Psoas muscle (tissue), 8 donors: Measurements from ENCODE around the gene ITSN1. TPM values are rescaled to one million over a fixed set of nuclear protein-coding genes. Genes with fewer than 3 reads are reported as not detected.

Source experiments
- ATAC-seq, 4 donors: fragments of 200-7000 bp; cut with Tn5 transposase; one replicate each; pipeline ENCODE4 v1.9.1; 2020; ENCODE audit warnings: moderate library complexity in 3 of 4, mild to moderate bottlenecking in 2 of 4
- DNase-seq, 2 donors: peaks; one replicate each; pipeline ENCODE4 v3.0.0-alpha.2; 2020
- H3K27ac ChIP-seq: fragments of 200-600 bp; one replicate; pipeline ENCODE4 v1.8.0; 2022
- H3K27me3 ChIP-seq, 3 donors: fragments of 200-600 bp in 1 of 3; one replicate each; pipeline versions ENCODE4 v1.6.1 to v1.8.0; 2013 to 2022; ENCODE audit warnings: low read length in 2 of 3, mild to moderate bottlenecking in 2 of 3, moderate library complexity in 1 of 3; ENCODE audit not compliant: insufficient read depth in 3 of 3
- H3K36me3 ChIP-seq, 2 donors: fragments of 200-600 bp in 1 of 2; one replicate each; pipeline versions ENCODE4 v1.6.1 to v1.8.0; 2013 to 2022; ENCODE audit warnings: low read depth in 1 of 2, mild to moderate bottlenecking in 1 of 2, moderate library complexity in 1 of 2; ENCODE audit not compliant: insufficient read depth in 1 of 2
- H3K4me1 ChIP-seq: fragments of 200-600 bp; one replicate; pipeline ENCODE4 v1.8.0; 2022
- H3K4me3 ChIP-seq: fragments of 200-600 bp; one replicate; pipeline ENCODE4 v1.8.0; 2022; ENCODE audit warnings: mild to moderate bottlenecking
- H3K9me3 ChIP-seq: fragments of 200-600 bp; one replicate; pipeline ENCODE4 v1.8.0; 2022
- WGBS, 3 donors: extraction: QIAGEN DNeasy Blood & Tissue Kit; methylation state at CpG; one replicate each; pipeline versions ENCODE4 v1.1.6 to v1.1.7; 2013; 5-methylcytosine and 5-hydroxymethylcytosine counted together
- intact Hi-C, 2 donors: fragments of 100-400 bp; cut with DNase I; formaldehyde crosslinking; loops; one replicate each; pipeline versions ENCODE4 v1.11.0 to v1.14.2; 2022
- polyA plus RNA-seq, 3 donors: library from polyadenylated mRNA; stranded (reverse); fragments of 200-250 nt; gene quantifications; one replicate each; pipeline ENCODE4 v1.2.3, GENCODE V29; 2013
- total RNA-seq, 4 donors: library from RNA; stranded (reverse); fragmentation: NEBNext Ultra II Directional in 2 of 4; extraction: Animal tissue kit (Norgen Biotek cat#: 25700) in 2 of 4; gene quantifications; one replicate each; pipeline versions ENCODE4 v1.2.1 to v1.2.4, GENCODE V29; 2021 to 2023
- TF ChIP-seq, protein P1 (sequence below): fragments of 200-600 bp; IDR thresholded peaks from one replicate; pipeline ENCODE4 v1.8.0; 2022; ENCODE audit warnings: antibody characterized with exemption
- donor health status: healthy with polysubstance abuse.
- donor health status: DM: no; HTN: no; CAD: no; lungs with moderate emphysema.
- donor health status: Bipolar disorder and iron deficiency.
- donor health status: healthy.
- donor health status: DM: yes; HTN: yes; CAD: no.
- donor health status: DM: no; HTN: no; CAD: no.
- donor health status: DM: no; HTN: no; CAD: no.
- donor health status: DM: yes; HTN: yes; CAD: no.

The ITSN1 gene
- total and polyA plus RNA-seq, 7 donors = 9.3 to 43.8 (median 22.4) TPM

DNA sequence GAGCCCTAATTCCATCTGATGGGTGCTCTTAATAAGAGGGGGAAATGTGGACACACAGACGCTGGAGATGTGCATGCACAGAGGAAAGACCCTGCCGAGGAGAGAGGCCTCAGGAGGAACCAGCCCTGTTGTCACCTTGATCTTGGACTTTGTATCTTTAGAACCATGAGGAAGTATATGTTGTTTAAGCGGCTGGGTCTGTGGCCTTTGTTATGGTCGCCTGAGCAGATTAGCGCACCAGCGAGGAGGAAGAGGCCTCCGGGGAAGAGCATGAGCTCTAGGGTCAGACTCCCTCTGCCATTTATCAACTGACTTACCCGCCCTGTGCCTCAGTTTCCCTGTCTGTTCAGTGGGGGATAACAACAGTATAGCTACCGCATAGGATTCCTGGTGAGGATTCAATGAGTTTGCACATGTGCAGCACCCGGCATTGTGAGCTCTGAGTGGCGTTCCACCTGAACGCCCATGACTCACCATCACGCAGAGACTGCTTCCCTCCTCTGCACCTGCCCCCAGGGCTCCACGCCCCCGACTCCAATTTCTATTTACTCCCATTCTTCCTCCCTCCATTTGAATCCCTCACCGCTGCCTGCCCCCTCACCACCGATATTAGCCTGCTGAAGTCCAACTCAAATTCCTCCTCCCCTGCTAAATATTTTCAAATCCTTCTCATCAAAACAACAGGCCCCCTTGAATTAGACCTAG, 206.1 kb downstream of the ITSN1 start:
- no peaks in the 10 kb centered on the region for H3K9me3 ChIP-seq

DNA sequence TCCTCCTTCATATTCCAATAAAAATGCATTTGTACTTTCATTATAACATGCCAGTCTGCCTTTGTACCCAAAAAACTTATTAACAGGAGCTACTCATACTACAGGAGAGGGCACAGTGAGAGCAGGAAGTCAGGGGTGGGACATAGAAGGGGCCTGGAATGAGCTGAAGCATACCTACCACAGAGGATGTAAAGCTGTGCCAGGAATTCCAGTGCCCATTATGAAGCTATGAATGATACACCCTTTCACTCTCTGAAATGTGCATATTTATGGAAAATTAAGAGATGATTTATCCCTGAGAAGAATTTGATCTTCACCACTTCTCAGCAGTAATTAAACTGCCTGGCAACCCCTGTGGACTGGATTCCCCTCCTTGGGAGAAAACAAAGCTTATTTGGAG, 207.5 kb downstream of the ITSN1 start:
- TF ChIP-seq, protein P1, sequence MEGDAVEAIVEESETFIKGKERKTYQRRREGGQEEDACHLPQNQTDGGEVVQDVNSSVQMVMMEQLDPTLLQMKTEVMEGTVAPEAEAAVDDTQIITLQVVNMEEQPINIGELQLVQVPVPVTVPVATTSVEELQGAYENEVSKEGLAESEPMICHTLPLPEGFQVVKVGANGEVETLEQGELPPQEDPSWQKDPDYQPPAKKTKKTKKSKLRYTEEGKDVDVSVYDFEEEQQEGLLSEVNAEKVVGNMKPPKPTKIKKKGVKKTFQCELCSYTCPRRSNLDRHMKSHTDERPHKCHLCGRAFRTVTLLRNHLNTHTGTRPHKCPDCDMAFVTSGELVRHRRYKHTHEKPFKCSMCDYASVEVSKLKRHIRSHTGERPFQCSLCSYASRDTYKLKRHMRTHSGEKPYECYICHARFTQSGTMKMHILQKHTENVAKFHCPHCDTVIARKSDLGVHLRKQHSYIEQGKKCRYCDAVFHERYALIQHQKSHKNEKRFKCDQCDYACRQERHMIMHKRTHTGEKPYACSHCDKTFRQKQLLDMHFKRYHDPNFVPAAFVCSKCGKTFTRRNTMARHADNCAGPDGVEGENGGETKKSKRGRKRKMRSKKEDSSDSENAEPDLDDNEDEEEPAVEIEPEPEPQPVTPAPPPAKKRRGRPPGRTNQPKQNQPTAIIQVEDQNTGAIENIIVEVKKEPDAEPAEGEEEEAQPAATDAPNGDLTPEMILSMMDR = no peak
- ATAC-seq = no peak
- no peak overlapping the region for H3K27ac ChIP-seq
- no peak overlapping the region for H3K4me3 ChIP-seq
- no peak for DNase-seq
- intact Hi-C loops = no loop called here
- H3K4me1 ChIP-seq = peaks cover 7% of the 10 kb centered on the region
- no peaks in the 10 kb centered on the region for H3K36me3 ChIP-seq
- H3K9me3 ChIP-seq = no peaks in the 10 kb centered on the region
- H3K27me3 ChIP-seq = no peaks in the 10 kb centered on the region

More for the DNA sequence above, 206.1 kb downstream of the ITSN1 start:
- Histone ChIP-seq H3K27ac (peak overlapping the region; percentile 30), H3K27me3 (no peaks in the 10 kb centered on the region), H3K4me3 (no peak overlapping the region), H3K36me3 (no peaks in the 10 kb centered on the region), H3K4me1 (peaks cover 7% of the 10 kb centered on the region)
- ATAC-seq (no peak), DNase-seq (no peak)
- 87 to 89% (median 88%) methylated on average over 17 of the region's 17 CpGs for WGBS, 3 donors
- intact Hi-C loops = no loop called here
- TF ChIP-seq, protein P1 = no peak

DNA sequence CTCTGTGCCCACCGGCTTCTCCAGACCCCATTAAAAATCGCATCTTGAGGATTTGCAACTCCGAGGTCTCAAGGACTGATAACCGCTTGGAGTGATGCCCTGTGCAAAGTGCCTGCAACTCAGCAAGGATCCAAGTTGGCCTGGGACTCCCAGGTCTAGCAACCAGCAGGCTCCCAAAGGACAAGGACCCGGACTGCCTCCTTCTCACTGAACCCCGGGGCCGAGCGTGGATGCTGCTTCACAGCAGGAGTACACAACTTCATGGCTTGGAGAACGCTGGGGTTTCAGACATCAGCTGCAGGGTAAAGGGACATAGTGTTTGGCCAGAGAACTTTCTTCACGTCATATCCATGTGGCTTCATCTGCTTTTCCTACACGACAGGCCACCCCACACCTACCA, 208.1 kb downstream of the ITSN1 start:
- intact Hi-C loops = no loop called here
- Histone ChIP-seq H3K4me3 (no peak overlapping the region), H3K9me3 (no peaks in the 10 kb centered on the region), H3K27ac (no peak overlapping the region), H3K27me3 (no peaks in the 10 kb centered on the region), H3K36me3 (no peaks in the 10 kb centered on the region), H3K4me1 (peaks cover 7% of the 10 kb centered on the region)
- TF ChIP-seq, protein P1 = no peak
- 87 to 91% (median 88%) methylated on average over 11 of the region's 11 CpGs for WGBS, 3 donors
- no peak for DNase-seq
- no peak for ATAC-seq

DNA sequence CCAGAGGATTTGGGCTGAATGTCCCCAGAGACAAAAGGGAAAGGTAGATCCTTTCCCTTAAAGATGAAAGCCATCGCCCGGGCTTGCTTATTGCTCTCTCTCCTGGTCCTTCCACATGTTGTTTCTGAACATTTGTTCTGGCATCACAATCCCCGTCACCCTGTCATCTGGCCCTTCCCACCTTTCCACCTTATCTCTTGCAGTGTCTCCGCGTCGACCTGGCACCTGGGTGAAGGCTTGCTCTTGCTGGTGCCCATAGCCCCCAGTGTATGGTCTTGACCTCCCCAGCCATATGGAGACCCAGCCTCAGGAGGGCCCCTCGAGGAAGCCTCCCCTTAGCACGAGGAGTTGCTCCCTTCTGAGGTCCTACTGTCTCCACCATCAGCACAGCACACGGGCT, 208.7 kb downstream of the ITSN1 start:
- H3K36me3 ChIP-seq = no peaks in the 10 kb centered on the region
- H3K27ac ChIP-seq = no peak overlapping the region
- TF ChIP-seq, protein P1 = no peak
- H3K9me3 ChIP-seq = no peaks in the 10 kb centered on the region
- H3K4me1 ChIP-seq = peaks cover 7% of the 10 kb centered on the region
- 87 to 91% (median 87%) methylated on average over 9 of the region's 9 CpGs for WGBS, 3 donors
- intact Hi-C loops = no loop called here
- no peak overlapping the region for H3K4me3 ChIP-seq
- DNase-seq (no peak), ATAC-seq (no peak)
- H3K27me3 ChIP-seq = no peaks in the 10 kb centered on the region

DNA sequence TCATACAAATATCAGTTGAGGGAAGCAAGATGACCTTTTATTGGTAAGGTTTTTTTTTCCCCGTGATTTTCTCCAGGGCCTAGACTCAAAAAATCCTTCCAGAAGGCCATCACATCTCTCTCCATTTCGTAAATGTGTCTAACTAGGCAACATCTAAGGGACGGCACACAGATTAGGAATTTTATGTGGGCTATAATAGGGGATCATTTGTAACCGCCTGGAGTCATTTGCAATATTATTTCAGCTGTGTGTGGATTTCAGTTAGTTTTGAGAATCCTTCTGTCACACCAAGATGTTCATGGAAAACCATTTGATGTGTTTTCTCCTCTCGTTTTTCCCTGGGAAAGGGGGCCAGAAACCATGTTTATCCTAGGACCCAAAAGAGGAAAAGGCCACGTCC, 210.2 kb downstream of the ITSN1 start:
- 84% methylated on average over 6 of the region's 6 CpGs for WGBS, 3 donors
- H3K4me1 ChIP-seq = peaks cover 7% of the 10 kb centered on the region
- H3K36me3 ChIP-seq = no peaks in the 10 kb centered on the region
- no peaks in the 10 kb centered on the region for H3K9me3 ChIP-seq
- H3K27me3 ChIP-seq = no peaks in the 10 kb centered on the region
- DNase-seq (no peak), ATAC-seq (no peak)
- no peak overlapping the region for H3K4me3 ChIP-seq
- TF ChIP-seq, protein P1 = no peak
- no peak overlapping the region for H3K27ac ChIP-seq
- intact Hi-C loops = no loop called here
